T-helper 2 cell treated with Interferon-gamma antibody and Interleukin-4, amounts not matched to agents 100 ng/mL and 5 ng/mL, for 36 hours (primary cell): ENCODE data around the gene CRYBB1. TPM values are rescaled to one million over a fixed set of nuclear protein-coding genes. Genes with fewer than 3 reads are reported as not detected.

Experiments used
- intact Hi-C: fragments of 100-400 bp; cut with micrococcal nuclease; formaldehyde crosslinking; loops from one replicate; pipeline ENCODE4 v1.15.1; 2023
- total RNA-seq: library from RNA; stranded (reverse); gene quantifications from 2 replicates; pipeline ENCODE4 v1.2.3, GENCODE V29; 2022

Gene CRYBB1
- total RNA-seq, 1 donor from 2014 or later = not detected

GRCh38 chr22:26558248-26558895 is 59.5 kb downstream of the CRYBB1 start:
- intact Hi-C loops = no loop called here

- intact Hi-C loops = no loop called here
These were observed 60.9 kb downstream of the CRYBB1 start for GRCh38 chr22:26556904-26557303.

- intact Hi-C loops = no loop called here
These were observed 62.3 kb downstream of the CRYBB1 start for GRCh38 chr22:26555478-26555877.

GRCh38 chr22:26554956-26555355 is 62.9 kb downstream of the CRYBB1 start:
- intact Hi-C loops = no loop called here

GRCh38 chr22:26553056-26553752 is 64.6 kb downstream of the CRYBB1 start:
- intact Hi-C loops = no loop called here

GRCh38 chr22:26552466-26552865 is 65.4 kb downstream of the CRYBB1 start:
- intact Hi-C loops = no loop called here

- intact Hi-C loops = no loop called here
These were observed 66.3 kb downstream of the CRYBB1 start for GRCh38 chr22:26551568-26551967.

- intact Hi-C loops = no loop called here
These were observed 67.3 kb downstream of the CRYBB1 start for GRCh38 chr22:26550498-26551033.

- intact Hi-C loops = no loop called here
These were observed 67.8 kb downstream of the CRYBB1 start for GRCh38 chr22:26549902-26550497.

Other genes starting within 250 kb of the CRYBB1 start
- gene ASPHD2, start 188.8 kb downstream of the CRYBB1 start, total RNA-seq = 13.7 and 14.1 TPM in 2 replicates
- 29.9 and 34.6 TPM in 2 replicates for gene HPS4, start 134.2 kb downstream of the CRYBB1 start, total RNA-seq
- gene SRRD, start 134.2 kb downstream of the CRYBB1 start, total RNA-seq = 21.8 and 23.4 TPM in 2 replicates
- 53.8 and 61.2 TPM in 2 replicates for gene TFIP11, start 105.6 kb downstream of the CRYBB1 start, total RNA-seq
- gene TPST2, start 27.9 kb downstream of the CRYBB1 start, total RNA-seq = 19.3 and 20.0 TPM in 2 replicates
- gene CRYBA4, start 3.9 kb upstream of the CRYBB1 start, total RNA-seq = not detected in 2 replicates
- gene MIAT, start 39.6 kb upstream of the CRYBB1 start, total RNA-seq = 47.8 and 50.1 TPM in 2 replicates